CD4-positive, alpha-beta T cell (primary cell): ENCODE results near the gene SH3RF3. TPM values are rescaled to one million over a fixed set of nuclear protein-coding genes. Genes with fewer than 3 reads are reported as not detected.

Experiments used
- ATAC-seq: fragments of 200-7000 bp; cut with Tn5 transposase; one replicate; pipeline ENCODE4 v1.10.0; 2022; ENCODE audit warnings: mild to moderate bottlenecking; ENCODE audit not compliant: poor library complexity
- CTCF ChIA-PET: fragments of 350-600 bp; sonication (Branson Sonifier 250); formaldehyde crosslinking; loops from one replicate; lab custom pipeline; 2021; ENCODE audit warnings: antibody characterized with exemption, inconsistent platforms; lab: Charles Lee
- POLR2A ChIA-PET: fragments of 350-600 bp; sonication (Branson Sonifier 250); formaldehyde crosslinking; loops from one replicate; lab custom pipeline; 2021; ENCODE audit warnings: antibody characterized with exemption, inconsistent platforms; lab: Charles Lee
- DNase-seq, 14 experiments: peaks; one replicate each; pipeline ENCODE4 v3.0.0-alpha.2; 2013 to 2020; ENCODE audit warnings: mixed read lengths in 2 of 14
- H3K27ac ChIP-seq, 2 donors: one replicate each; pipeline versions ENCODE4 v1.5.1 to v1.7.0; 2013; ENCODE audit warnings: low read length in 2 of 2, low read depth in 1 of 2, mild to moderate bottlenecking in 1 of 2
- H3K27me3 ChIP-seq, 2 experiments: 1 replicate in 1 of 2; 2 replicates in 1 of 2; pipeline versions ENCODE4 v1.6.1 to v1.7.0; 2013; ENCODE audit warnings: low read length in 2 of 2, control low read depth in 1 of 2, mild to moderate bottlenecking in 1 of 2, moderate library complexity in 1 of 2; ENCODE audit not compliant: insufficient read depth in 2 of 2, control insufficient read depth in 1 of 2
- H3K36me3 ChIP-seq: one replicate; pipeline ENCODE4 v1.6.1; 2013; ENCODE audit warnings: low read length, control low read depth; ENCODE audit not compliant: insufficient read depth
- H3K4me1 ChIP-seq: one replicate; pipeline ENCODE4 v1.6.1; 2013; ENCODE audit warnings: low read length, control low read depth; ENCODE audit not compliant: insufficient read depth
- H3K4me3 ChIP-seq: one replicate; pipeline ENCODE4 v1.5.1; 2013; ENCODE audit warnings: mild to moderate bottlenecking, low read length, moderate library complexity
- H3K9me3 ChIP-seq, 2 experiments: 1 replicate in 1 of 2; 2 replicates in 1 of 2; pipeline versions ENCODE4 v1.6.1 to v1.7.0; 2013; ENCODE audit warnings: low read length in 2 of 2, mild to moderate bottlenecking in 2 of 2, control low read depth in 1 of 2, moderate library complexity in 1 of 2; ENCODE audit not compliant: control insufficient read depth in 1 of 2, insufficient read depth in 1 of 2
- H3K27ac Mint-ChIP-seq: one replicate; pipeline ENCODE4 v1.8.0; 2020; ENCODE audit warnings: mixed read lengths
- H3K27me3 Mint-ChIP-seq: one replicate; pipeline ENCODE4 v1.8.0; 2021; ENCODE audit warnings: mixed read lengths
- H3K36me3 Mint-ChIP-seq: one replicate; pipeline ENCODE4 v1.8.0; 2021; ENCODE audit warnings: low read depth, mixed read lengths
- H3K4me1 Mint-ChIP-seq: one replicate; pipeline ENCODE4 v1.8.0; 2021; ENCODE audit warnings: low read depth, mixed read lengths
- H3K4me3 Mint-ChIP-seq: one replicate; pipeline ENCODE4 v1.8.0; 2020; ENCODE audit warnings: mild to moderate bottlenecking, mixed read lengths
- H3K9me3 Mint-ChIP-seq: one replicate; pipeline ENCODE4 v1.8.0; 2020; ENCODE audit warnings: mixed read lengths
- CTCF ChIP-seq: fragments of 200-600 bp; IDR thresholded peaks from one replicate; pipeline ENCODE4 v1.8.0; 2022; ENCODE audit warnings: antibody characterized with exemption, mild to moderate bottlenecking
- intact Hi-C, 2 experiments: fragments of 100-400 bp; cut with DNase I in 1 of 2; cut with micrococcal nuclease in 1 of 2; formaldehyde crosslinking; loops; one replicate each; pipeline versions ENCODE4 v1.15.1 to v1.9.0; 2023 to 2025; cut with DNase I, micrococcal nuclease
- total RNA-seq, 174 experiments: library from RNA in 2 of 174; stranded (reverse) in 2 of 174; gene quantifications; one replicate each; pipeline ENCODE4 v1.2.3 and lab custom pipeline; 2021 to 2026

SH3RF3 gene
- total RNA-seq, 2 experiments from 2014 or later: 5.2 to 5.9 TPM

GRCh38 chr2:109448207-109448606, 319.2 kb downstream of the SH3RF3 start:
- no peaks in the 10 kb centered on the region for H3K4me1 Mint-ChIP-seq
- ChIA-PET POLR2A (no interaction called here), CTCF (no interaction called here)
- peaks cover 10 to 12% of the 10 kb centered on the region in 2 experiments for H3K9me3 ChIP-seq
- H3K27ac Mint-ChIP-seq: no peak overlapping the region
- intact Hi-C loops: no loop called here
- H3K9me3 Mint-ChIP-seq: peaks cover 4% of the 10 kb centered on the region
- H3K36me3 ChIP-seq: no peaks in the 10 kb centered on the region
- no peak for TF ChIP-seq CTCF
- H3K27me3 Mint-ChIP-seq: no peaks in the 10 kb centered on the region
- H3K27me3 ChIP-seq: no peaks in the 10 kb centered on the region
- no peak for DNase-seq
- peaks cover 48% of the 10 kb centered on the region for H3K36me3 Mint-ChIP-seq
- H3K4me1 ChIP-seq: no peaks in the 10 kb centered on the region
- no peak overlapping the region for H3K4me3 Mint-ChIP-seq
- no peak overlapping the region for H3K27ac ChIP-seq
- no peak overlapping the region for H3K4me3 ChIP-seq
- ATAC-seq: no peak

DNA sequence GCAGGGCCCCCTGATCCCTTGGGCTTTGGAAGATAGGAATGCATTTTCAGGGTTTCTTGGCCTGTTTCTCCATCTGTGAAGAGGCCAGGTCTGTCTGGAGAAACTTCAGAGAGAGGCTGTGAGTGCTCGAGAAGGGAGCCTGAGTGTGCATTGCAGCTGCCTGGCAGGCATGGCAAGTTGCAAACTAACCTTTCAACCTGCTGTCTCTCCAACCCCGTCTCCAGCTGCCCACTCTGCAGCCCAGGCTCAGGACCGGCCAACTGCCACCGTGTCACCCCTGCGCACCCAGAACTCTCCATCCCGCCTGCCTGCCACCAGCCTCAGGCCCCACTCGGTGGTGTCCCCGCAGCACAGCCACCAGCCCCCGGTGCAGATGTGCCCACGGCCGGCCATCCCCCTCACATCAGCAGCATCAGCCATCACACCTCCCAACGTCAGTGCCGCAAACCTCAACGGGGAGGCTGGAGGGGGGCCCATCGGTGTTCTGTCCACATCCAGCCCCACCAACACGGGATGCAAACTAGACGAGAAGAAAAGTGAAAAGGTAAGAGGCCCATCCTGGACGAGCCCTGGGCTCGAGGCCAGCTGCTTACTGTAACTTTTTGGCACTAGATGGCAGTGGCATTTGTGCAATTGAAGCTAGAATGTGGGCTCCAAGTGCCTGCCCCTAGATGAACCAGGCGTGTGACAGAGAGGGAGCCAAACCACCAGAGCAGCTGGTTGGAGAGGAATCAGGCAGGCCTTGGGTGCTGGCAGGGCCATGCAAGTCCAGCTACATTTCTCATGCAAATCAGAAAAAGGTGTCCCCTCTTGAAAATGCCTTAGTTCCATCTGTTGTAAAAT, 320.2 kb downstream of the SH3RF3 start:
- H3K4me3 ChIP-seq: no peak overlapping the region
- no peak overlapping the region for H3K4me3 Mint-ChIP-seq
- no peak overlapping the region for H3K27ac ChIP-seq
- DNase-seq: no peak
- H3K9me3 Mint-ChIP-seq: peaks cover 4% of the 10 kb centered on the region
- H3K9me3 ChIP-seq: peaks cover 10% of the 10 kb centered on the region in 2 experiments
- intact Hi-C loops: no loop called here
- CTCF ChIA-PET: no interaction called here
- H3K27me3 Mint-ChIP-seq: no peaks in the 10 kb centered on the region
- H3K4me1 ChIP-seq: no peaks in the 10 kb centered on the region
- POLR2A ChIA-PET: no interaction called here
- no peak overlapping the region for H3K27ac Mint-ChIP-seq
- no peaks in the 10 kb centered on the region for H3K36me3 ChIP-seq
- peaks cover 40% of the 10 kb centered on the region for H3K36me3 Mint-ChIP-seq
- H3K27me3 ChIP-seq: no peaks in the 10 kb centered on the region
- no peaks in the 10 kb centered on the region for H3K4me1 Mint-ChIP-seq
- no peak for TF ChIP-seq CTCF
- ATAC-seq: no peak

DNA sequence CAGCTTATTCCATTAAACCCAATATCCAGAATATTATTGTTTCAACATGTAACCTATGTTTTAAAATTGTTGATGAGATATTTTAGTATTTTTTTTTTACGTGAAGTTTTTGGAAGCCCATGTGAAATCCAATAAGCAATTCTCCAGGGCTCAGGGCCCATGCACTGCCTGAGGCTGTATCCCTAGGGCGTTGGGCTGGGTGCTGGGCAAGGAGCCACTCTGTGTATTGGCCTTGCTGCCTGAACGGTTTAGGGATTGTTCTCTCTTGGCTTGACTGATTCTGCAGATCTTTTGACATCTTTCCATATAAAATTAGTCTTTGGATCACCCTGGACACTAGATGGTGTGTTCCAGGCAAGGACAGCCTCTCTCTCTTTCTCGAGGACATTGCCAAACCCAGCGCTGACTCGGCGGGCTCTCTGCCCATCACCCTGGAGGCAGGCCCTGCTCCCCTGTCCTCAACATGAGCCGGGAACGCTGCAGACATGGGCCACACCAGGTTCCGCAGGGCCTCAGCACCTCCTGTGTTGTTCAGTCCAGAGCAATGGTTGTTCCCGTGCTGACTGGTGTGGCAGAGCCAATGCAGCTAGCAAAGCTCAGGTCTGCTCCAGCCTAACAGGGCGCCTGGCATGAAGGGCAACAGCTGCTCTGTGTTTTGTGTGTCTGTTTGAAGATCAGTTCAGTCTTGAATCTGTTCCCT, 321.7 kb downstream of the SH3RF3 start:
- Mint-ChIP-seq H3K36me3 (peaks cover 25% of the 10 kb centered on the region), H3K27ac (no peak overlapping the region), H3K9me3 (no peaks in the 10 kb centered on the region), H3K4me1 (no peaks in the 10 kb centered on the region), H3K4me3 (no peak overlapping the region), H3K27me3 (no peaks in the 10 kb centered on the region)
- intact Hi-C loops: no loop called here
- Histone ChIP-seq H3K4me3 (no peak overlapping the region), H3K9me3 (peaks cover 0 to 6% of the 10 kb centered on the region in 2 experiments), H3K27ac (no peak overlapping the region), H3K4me1 (no peaks in the 10 kb centered on the region), H3K36me3 (no peaks in the 10 kb centered on the region), H3K27me3 (no peaks in the 10 kb centered on the region)
- no peak for ATAC-seq
- no peak for TF ChIP-seq CTCF
- POLR2A ChIA-PET: no interaction called here
- DNase-seq: no peak
- CTCF ChIA-PET: no interaction called here
